GM19468 (cell line): ENCODE data around the gene MTFMT.
A peak's percentile ranks its signal among the peaks of the same experiment; 100 is the strongest.
"Not testable (repeated sequence)": the region's sequence is repeated elsewhere in the genome, so short reads cannot be mapped to it uniquely, and the experiment has no call there.

Source experiments
- ATAC-seq: cut with Tn5 transposase; IDR thresholded peaks from one replicate; pipeline ENCODE4 v1.9.1; 2021; ENCODE audit warnings: mild to moderate bottlenecking, moderate library complexity, moderate number of reproducible peaks; ENCODE audit not compliant: unreplicated experiment; ENCODE audit errors: extremely low read depth

MTFMT gene

DNA sequence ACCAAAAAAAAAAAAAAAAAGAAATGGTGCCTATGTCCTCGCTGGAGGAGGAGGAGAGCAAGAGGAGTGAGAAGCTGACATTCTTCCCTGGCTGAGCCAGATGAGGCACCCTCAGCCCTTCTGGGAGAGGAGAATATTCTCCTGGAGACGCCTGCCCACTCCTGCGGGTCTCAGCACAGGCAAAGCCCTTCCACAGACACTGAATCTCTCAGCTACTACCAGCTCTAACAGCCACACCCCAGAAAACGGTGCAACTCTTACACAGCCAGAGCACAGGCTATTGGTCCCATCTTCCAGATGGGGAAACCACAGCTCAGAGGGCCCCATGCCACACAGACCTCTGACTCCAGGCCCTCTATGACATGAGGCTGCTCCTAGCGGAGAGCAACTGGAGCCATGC lies 32.6 kb upstream of the MTFMT start:
- no peak for ATAC-seq

DNA sequence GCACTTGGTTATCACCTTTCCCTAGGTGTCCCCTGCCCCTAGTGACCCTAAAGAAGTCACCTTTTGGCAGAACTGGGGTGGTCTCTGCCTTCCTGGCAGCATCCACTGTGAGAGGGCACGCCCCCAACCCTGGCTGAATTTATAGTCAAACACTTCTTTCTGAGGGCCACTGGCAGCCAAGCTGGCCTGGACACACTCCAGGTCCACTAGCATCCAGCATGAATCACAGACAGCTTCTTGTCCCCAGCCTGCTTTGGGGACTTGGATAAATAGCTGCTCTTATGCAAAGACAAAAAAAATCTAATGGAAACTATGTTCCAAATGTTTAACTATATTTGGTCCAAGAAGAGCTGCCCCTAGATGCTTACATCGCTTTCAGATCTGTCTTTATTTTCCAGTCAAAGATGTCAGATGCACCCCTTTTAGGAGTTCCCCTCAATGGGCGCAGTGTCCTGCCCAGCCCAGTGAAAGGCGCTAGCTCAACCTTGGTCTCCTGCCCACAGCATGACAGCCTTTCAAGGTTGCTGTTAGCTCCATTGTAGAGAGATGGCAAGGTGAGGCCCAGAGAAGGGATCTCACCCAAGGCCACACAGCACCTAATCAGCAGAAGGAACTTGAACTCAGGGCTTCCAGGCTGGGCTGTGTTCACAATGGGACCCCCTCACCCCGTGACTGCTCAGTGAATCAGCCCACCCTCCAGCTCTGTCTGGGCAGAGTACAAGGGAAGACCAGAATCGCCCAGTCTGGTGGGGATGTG lies 31.4 kb upstream of the MTFMT start:
- ATAC-seq = no peak

DNA sequence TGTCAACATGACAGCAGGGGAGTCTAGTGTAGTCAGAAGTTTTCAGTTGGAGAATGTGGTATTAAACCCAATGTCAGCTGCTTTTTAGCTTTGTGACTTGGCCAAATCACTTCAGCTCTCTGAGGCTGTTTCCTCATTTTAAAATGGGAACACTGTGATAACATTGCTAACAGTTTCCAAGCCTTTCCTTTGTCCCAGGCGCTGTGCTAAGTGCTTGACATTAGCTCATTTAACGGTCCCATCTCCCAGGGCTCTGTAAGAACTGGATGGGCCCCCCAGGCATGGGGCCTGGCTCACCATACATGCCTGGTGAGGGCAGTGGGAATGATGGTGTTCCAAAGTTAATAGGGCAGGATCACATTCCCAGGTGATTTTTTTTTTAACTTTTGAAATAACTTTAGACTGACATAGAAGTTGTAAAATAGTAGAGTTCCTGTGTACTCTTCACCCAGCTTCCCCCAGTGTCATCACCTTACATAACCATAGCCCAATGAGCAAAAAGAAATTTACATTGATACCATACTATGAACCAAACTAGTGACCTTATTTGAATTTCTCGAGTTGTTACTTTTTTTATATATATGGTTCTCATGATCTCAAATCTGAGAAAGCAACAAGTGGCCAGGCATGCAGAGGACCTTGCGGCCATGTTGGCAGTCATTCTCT lies 30.6 kb upstream of the MTFMT start:
- ATAC-seq = no peak

DNA sequence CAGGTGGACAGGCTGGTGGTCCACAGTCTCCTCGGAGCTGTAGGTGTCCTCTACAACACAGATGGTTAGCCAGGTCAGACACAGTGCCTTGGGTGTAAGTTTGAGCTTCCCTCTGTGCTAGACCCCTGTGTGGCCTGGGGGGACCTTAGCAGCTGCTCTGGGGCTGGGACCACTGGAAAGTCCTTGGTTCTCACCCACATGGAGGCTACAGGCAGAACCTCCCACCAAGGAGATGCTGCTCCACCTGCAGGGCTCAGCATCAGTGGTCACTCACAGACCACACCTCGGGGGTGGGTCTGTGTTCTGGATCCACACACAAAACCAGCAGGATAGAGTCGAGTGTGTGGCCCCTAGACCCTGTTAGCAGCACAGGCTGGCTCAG lies 29.9 kb upstream of the MTFMT start:
- ATAC-seq = no peak

DNA sequence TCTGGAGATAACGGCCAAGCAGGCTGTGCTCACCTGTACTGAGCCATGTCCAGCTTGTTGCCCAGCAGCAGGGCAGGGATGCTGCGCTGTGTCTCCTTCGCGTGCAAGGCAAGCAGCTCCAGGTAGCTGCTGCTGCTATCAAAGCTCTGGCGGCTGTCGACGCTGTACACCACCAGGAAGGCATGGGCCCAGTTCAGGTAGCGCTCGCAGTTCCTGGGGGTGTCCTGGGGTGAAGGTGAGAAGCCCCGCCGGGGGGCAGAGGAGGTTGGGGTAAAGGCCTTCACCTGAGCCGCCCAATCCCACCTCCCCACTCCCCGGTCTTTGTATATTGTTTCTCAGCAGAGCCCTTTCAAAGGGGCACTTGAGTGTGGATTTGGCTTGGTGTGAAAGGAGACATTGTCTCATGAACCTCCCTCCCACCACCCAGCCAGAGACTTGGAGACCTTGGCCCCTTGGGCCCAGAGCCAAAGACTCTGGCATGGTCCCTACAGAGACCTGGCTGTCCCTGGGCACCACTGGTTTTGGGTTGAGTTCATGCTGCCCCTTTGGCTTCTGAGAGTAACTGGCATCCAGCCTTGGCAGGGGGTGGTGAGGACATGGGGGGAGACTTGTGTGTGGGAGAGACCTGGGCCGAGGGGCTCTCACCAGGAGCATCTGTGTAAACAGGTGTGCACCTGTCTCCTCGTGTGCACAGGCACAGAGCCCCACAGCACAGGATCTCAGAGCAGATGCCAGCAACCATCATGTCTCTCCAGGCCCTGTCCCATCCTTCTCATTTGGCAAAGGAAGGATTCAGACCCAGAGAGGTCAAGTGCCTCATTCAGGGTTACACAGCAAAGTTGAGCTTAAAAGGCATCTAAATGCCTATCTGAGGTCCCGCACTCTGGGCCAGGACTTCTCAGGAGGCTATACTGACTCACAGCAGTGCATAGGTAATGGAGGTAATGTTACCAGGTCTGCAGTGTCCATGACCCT lies 29.2 kb upstream of the MTFMT start:
- ATAC-seq = no peak

DNA sequence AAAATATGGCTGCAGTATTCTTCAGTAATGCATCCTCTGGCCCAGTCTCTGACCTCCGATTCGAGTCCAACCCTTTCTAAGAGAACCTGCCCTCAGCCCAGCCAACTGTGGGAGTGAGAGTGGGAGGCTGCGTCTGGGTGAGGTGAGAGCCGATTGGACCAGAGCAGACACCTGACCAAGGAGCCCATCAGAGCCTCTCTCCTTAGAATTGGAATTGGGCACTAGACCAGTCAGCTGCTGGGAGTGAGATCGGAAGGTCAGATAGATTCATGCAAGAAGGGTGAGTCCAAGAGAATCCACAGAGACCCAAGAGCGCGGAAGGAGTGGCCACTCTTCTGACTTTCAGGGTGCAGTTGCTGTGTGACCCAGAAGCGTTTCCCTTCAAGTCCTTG lies 28.1 kb upstream of the MTFMT start:
- ATAC-seq = no peak

DNA sequence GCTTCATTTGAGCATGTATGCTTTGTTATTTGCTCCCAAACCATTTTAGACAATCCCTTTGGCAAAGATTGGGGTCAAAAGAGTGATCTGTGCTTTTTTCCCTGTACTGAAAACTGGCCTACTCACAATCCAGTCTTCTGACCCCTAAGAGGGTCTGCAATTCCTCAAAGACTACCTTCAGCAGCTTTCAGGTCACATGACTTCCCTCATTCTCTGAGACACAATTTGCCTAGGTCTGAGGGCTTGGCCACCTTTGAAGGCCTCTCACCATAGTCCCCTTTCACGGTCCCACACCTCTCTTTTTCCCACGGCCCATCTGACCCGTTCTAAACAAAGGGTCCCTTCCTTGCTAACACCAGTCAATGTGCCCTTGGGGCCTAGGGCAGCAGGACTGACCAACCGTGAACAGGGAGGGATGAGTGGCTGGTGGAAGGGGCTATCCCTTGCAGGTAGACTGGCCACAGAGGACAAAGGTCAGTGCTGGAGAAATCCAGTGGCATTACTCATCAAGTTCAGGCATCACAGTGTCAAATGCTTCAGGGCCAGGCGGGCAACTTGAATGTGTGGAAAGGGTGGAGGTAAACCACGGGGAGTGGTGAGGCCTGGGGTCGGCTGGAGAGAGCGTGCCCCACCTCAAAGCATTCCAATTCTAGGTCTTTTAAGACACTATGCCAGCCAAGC lies 27.6 kb upstream of the MTFMT start:
- no peak for ATAC-seq

DNA sequence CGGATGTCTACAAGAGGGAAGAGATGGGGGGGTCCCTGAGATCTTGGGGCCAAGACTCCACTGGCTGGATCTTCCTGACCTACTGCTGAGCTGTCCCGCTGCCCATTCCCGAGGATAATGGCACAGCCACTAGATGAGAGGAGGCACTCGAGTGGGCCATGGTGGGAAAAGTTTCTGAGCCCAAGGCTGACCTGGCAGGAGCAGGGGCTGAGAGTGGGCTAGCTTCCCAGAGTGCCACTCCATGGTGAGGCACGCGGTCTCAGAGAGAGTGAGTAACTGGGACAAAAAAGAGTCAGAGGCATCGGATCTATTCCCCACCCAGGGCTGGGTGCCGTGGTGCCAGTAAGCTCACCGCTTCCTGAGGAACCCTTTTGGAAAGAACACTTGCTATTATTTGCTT lies 26.7 kb upstream of the MTFMT start:
- no peak for ATAC-seq

- no peak for ATAC-seq
These were observed 25.9 kb upstream of the MTFMT start for GRCh38 chr15:65055201-65055870.

DNA sequence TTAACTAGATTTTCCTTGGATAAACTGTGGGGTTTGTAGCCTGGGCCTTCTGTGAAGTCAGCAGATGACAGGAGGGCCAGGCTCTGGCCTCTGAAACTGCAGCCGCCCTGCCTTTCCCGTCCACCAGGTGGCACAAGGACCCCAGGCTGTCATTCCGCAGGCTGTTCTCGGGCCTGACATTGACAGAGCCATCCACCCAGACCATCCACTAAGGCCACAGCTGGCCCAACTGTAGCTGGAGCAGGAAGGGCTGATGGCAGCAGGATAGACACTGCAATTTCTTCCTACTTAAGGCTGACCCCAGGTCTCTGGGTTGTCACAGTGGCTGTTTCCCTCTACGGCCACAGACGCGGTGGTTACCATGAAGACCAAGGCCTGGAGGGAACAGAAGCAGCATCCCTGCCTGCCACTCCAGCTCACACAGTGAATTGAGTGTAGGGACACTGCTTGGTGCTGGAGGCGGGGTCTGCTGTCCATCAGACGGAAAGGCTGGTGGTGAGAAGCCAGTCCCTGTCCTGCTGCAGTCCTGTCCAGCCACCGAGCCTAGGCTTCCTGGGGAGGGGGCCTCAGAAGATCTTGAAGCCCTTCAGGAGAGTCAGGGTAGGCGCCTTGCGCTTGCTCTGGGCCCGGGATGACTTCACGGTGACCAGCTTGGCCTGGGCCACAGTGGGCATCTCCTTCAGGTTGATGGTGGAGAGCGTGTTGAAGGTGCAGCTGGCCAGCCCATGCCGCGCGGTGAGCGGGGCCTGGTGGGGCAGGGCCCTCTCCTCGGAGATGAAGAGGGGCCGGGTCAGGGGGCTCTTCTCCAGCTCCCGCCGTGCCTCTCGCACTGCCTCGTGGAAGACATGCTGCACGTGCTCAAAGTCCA lies 25.1 kb upstream of the MTFMT start:
- ATAC-seq = no peak

DNA sequence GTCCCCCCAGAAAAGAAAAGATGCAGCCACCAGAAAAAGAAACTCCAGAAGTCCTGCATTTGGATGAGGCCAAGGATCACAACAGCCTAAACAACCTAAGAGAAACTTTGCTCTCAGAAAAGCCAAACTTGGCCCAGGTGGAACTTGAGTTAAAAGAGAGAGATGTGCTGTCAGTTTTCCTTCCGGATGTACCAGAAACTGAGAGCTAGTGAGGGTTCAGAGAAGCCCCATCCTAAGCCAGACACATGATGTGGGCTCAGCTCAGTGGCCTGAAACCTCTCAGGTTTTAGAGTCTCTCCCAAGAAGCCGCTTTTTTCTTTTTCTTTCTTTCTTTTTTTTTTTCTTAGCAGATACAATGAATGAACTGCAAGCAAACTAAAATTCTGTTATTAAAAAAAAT lies 23.5 kb upstream of the MTFMT start:
- ATAC-seq = no peak

GRCh38 chr15:65051266-65051665 lies 21.8 kb upstream of the MTFMT start:
- ATAC-seq = no peak

- no peak for ATAC-seq
These were observed 20.8 kb upstream of the MTFMT start for GRCh38 chr15:65050270-65050669.

DNA sequence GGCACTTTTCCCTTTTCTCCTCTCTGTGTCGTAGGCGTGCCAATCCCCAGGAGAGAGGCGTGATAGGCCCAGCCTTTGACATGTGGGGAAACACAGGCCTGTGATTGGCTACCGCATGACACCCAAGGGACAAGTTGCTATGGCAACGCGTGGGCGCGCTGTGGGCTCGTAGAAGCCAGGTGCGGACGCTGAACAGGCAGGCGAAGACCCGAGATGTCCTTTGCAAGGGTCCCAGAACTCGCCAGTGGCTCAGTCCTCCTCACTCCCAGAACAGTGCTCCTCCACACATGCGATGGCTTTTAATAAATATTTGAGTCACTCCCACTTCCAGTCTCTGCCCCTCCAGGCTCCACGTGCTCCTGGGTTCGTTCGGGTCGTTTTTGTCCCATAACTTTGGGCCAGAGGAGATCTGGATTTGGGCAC lies 20.0 kb upstream of the MTFMT start:
- ATAC-seq = peak; percentile 71

- ATAC-seq = no peak
These were observed 18.8 kb upstream of the MTFMT start for GRCh38 chr15:65048241-65048640.

DNA sequence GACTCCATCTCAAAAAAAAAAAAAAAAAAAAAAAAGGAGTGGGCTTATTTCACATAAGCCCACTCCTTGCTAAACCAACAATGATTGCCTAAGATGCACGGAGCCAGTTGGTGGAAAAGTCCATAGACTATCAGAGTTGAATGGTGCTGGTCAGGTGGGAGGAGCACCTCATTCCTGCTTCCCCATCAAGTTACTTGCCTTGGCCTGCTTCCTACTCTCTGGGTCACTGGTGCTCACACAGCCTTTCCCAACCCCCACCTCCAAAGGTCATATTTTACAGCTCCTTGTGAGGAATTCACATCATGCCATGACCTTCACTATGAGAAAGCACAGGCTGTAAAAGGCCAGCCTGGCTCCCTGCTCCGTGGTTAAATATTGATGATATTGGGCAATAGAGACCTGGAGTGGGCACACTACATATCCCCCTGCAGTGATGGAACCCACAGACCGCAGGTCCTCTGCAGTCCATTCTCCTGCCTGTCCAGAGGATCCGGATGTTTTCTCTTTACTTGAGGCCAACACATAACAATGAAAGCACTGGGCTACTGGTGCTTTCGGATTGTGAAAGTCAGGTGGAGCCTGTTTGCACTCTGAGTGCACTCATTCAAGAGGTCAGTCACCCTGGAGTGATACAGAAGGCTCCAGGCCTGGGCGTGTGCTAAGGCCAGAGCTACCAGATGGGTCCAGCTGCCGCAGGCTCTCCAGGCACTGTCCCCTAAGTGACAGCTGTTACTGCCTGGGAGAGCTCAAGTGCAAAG lies 15.5 kb upstream of the MTFMT start, which contains the start of gene SLC51B:
Gene SLC51B (plus strand): TSS at position 664 of the 758 bp plus-strand sequence. CDS start 4,618 bp downstream, outside the sequence.
- no peak for ATAC-seq

- ATAC-seq = not testable (repeated sequence)
These were observed 14.8 kb upstream of the MTFMT start for GRCh38 chr15:65044218-65044617.

- ATAC-seq = no peak
These were observed 13.4 kb upstream of the MTFMT start for GRCh38 chr15:65042776-65043327.
